ENCODE measurements around the gene BAK1. TPM values are rescaled to one million over a fixed set of nuclear protein-coding genes. Genes with fewer than 3 reads are reported as not detected.
"Not testable (repeated sequence)": the region's sequence is repeated elsewhere in the genome, so short reads cannot be mapped to it uniquely, and the experiment has no call there.

The BAK1 gene
- total RNA-seq, 2 donors from 2014 or later, result 6.2 to 13.6 TPM

DNA sequence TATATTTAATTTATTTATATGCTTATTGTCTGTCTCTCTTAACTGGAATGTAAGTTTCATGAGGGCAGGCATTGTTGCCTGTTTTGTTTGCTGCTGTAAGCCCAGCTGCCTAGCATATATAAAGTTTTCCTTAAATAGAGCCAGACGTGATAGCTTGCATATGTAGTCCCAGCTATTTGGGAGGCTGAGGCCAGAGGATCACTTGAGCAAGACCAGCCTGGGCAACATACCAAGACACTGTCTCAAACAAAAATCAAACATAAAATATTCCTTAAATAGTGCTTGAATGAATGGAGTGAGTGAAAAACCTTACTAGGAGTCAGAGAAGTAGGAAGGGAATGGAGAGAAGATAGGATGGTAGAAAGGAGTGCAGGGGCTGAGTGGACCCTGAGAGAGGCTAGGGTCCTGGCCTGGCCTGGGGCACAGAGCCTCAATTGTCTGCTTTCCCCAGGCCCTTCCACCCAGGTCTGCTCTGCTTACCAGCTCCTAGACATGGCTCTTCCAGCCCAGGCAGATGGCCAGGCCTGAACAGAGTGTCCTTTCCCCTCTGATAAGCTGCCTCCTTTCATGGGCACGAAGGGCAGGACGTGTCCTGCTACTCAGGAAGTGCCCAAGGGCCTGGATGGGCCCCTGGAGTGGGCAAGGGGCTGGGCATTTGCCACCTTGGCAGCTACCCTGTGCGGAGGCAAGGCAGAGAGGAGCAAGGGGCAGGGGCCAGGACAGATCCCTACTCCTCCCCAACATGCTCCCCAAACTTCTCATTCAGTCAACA, 17.7 kb upstream of the BAK1 start:
- TF ChIP-seq POLR2A (IDR thresholded peaks at IDR 0.05), result no peak
- no peak for TF ChIP-seq POLR2AphosphoS5 (IDR thresholded peaks at IDR 0.05)
- TF ChIP-seq CTCF (IDR thresholded peaks at IDR 0.05), result no peak
- DNase-seq (ENCODE audit: low spot score), result no peak
- Histone ChIP-seq H3K9me3 (no peaks in the 10 kb centered on the region), H3K36me3 (no peaks in the 10 kb centered on the region), H3K27ac (no peak overlapping the region), H3K4me3 (no peak overlapping the region), H3K4me1 (replicated peaks) (no peaks in the 10 kb centered on the region), H3K27me3 (replicated peaks; ENCODE audit: insufficient read depth) (no peaks in the 10 kb centered on the region)
- intact Hi-C loops (cut with DNase I), result no loop called here
- WGBS, result 63% methylated on average over 4 of the region's 4 CpGs

DNA sequence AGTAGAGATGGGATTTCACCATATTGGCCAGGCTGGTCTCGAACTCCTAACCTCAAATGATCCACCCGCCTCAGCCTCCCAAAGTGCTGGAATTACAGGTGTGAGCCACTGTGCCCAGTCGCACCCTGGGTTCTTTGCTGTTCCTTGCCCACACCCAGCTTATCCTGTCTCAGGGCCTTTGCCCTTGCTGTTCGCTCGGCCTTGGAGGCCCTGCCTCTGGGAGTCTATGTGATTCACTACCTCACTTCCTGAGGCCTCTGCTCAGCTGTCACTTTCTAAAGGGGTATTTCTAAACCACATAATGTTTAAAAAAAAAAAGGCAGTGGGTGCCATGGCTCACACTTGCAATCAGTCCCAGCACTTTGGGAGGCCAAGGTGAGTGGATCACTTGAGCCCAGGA, 16.8 kb upstream of the BAK1 start:
- H3K9me3 ChIP-seq; H3K27me3 ChIP-seq (replicated peaks; ENCODE audit: insufficient read depth); H3K36me3 ChIP-seq; H3K4me3 ChIP-seq; intact Hi-C loops (cut with DNase I); DNase-seq (ENCODE audit: low spot score); H3K27ac ChIP-seq; H3K4me1 ChIP-seq (replicated peaks): not testable (repeated sequence)
- 96% methylated on average over 3 of the region's 5 CpGs for whole genome bisulfite sequencing

- no peak overlapping the region for H3K4me3 ChIP-seq
- whole genome bisulfite sequencing, result 89% methylated on average over 18 of the region's 18 CpGs
- no peaks in the 10 kb centered on the region for H3K4me1 ChIP-seq (replicated peaks)
- TF ChIP-seq CTCF (IDR thresholded peaks at IDR 0.05), result no peak
- no peak for TF ChIP-seq POLR2A (IDR thresholded peaks at IDR 0.05)
- no peak for TF ChIP-seq POLR2AphosphoS5 (IDR thresholded peaks at IDR 0.05)
- no peak for DNase-seq (ENCODE audit: low spot score)
- no peaks in the 10 kb centered on the region for H3K36me3 ChIP-seq
- no peaks in the 10 kb centered on the region for H3K9me3 ChIP-seq
- no peak overlapping the region for H3K27ac ChIP-seq
- no peaks in the 10 kb centered on the region for H3K27me3 ChIP-seq (replicated peaks; ENCODE audit: insufficient read depth)
- intact Hi-C loops (cut with DNase I), result no loop called here
Measured at GRCh38 chr6:33595001-33595846, 15.1 kb upstream of the BAK1 start.

- DNase-seq (ENCODE audit: low spot score), result no peak
- Histone ChIP-seq H3K27ac (no peak overlapping the region), H3K4me3 (no peak overlapping the region), H3K4me1 (replicated peaks) (no peaks in the 10 kb centered on the region), H3K36me3 (no peaks in the 10 kb centered on the region), H3K9me3 (no peaks in the 10 kb centered on the region), H3K27me3 (replicated peaks; ENCODE audit: insufficient read depth) (no peaks in the 10 kb centered on the region)
- intact Hi-C loops (cut with DNase I), result no loop called here
- 36% methylated on average over 4 of the region's 4 CpGs for WGBS
- no peak for TF ChIP-seq POLR2AphosphoS5 (IDR thresholded peaks at IDR 0.05)
- no peak for TF ChIP-seq POLR2A (IDR thresholded peaks at IDR 0.05)
- TF ChIP-seq CTCF (IDR thresholded peaks at IDR 0.05), result no peak
Measured at GRCh38 chr6:33593414-33593727, 13.3 kb upstream of the BAK1 start.

GRCh38 chr6:33592595-33593413, 12.7 kb upstream of the BAK1 start:
- no peak overlapping the region for H3K4me3 ChIP-seq
- TF ChIP-seq POLR2A (IDR thresholded peaks at IDR 0.05) (no peak), CTCF (IDR thresholded peaks at IDR 0.05) (no peak), POLR2AphosphoS5 (IDR thresholded peaks at IDR 0.05) (no peak)
- no peaks in the 10 kb centered on the region for H3K4me1 ChIP-seq (replicated peaks)
- H3K27ac ChIP-seq, result no peak overlapping the region
- H3K27me3 ChIP-seq (replicated peaks; ENCODE audit: insufficient read depth), result no peaks in the 10 kb centered on the region
- DNase-seq (ENCODE audit: low spot score), result no peak
- intact Hi-C loops (cut with DNase I), result no loop called here
- WGBS, result 35% methylated on average over 57 of the region's 57 CpGs
- no peaks in the 10 kb centered on the region for H3K36me3 ChIP-seq
- H3K9me3 ChIP-seq, result no peaks in the 10 kb centered on the region

Measured in prostate gland (tissue), 2 donors.